Astrocyte (in vitro differentiated cells and primary cell): ENCODE results near the gene CDC34. TPM values are rescaled to one million over a fixed set of nuclear protein-coding genes. Genes with fewer than 3 reads are reported as not detected.
A peak's percentile ranks its signal among the peaks of the same experiment; 100 is the strongest.
"Not testable (repeated sequence)": the region's sequence is repeated elsewhere in the genome, so short reads cannot be mapped to it uniquely, and the experiment has no call there.

Experiments used
- DNase-seq: peaks from one replicate; pipeline ENCODE4 v3.0.0-alpha.2; 2010; ENCODE audit warnings: low read depth
- FAIRE-seq: peaks from 2 replicates; lab custom pipeline; 2011; peaks lifted over from hg19 to GRCh38; lab: Jason Lieb, UNC
- H2AFZ ChIP-seq: 2 replicates; pipeline ENCODE4 v1.6.0; 2012; ENCODE audit warnings: low read depth, low read length, inconsistent platforms
- H3K27ac ChIP-seq: 2 replicates; pipeline ENCODE4 v1.5.1; 2011; ENCODE audit warnings: low read depth, low read length, inconsistent platforms
- H3K27me3 ChIP-seq: 2 replicates; pipeline ENCODE4 v1.6.0; 2011; ENCODE audit warnings: low read length, inconsistent platforms; ENCODE audit not compliant: insufficient read depth
- H3K36me3 ChIP-seq: 2 replicates; pipeline ENCODE4 v1.5.1; 2011; ENCODE audit warnings: low read length, inconsistent platforms; ENCODE audit not compliant: insufficient read depth
- H3K4me1 ChIP-seq: 2 replicates; pipeline ENCODE4 v1.5.1; 2011; ENCODE audit warnings: low read length, inconsistent platforms; ENCODE audit not compliant: insufficient read depth
- H3K4me2 ChIP-seq: 2 replicates; pipeline ENCODE4 v1.6.0; 2012; ENCODE audit warnings: low read length, inconsistent platforms
- H3K4me3 ChIP-seq: 2 replicates; pipeline ENCODE4 v1.5.1; 2011; ENCODE audit warnings: low read depth, mild to moderate bottlenecking, low read length, inconsistent platforms; ENCODE audit not compliant: insufficient read depth
- H3K79me2 ChIP-seq: 2 replicates; pipeline ENCODE4 v1.6.0; 2012; ENCODE audit warnings: mild to moderate bottlenecking, low read length, inconsistent platforms; ENCODE audit not compliant: insufficient read depth
- H3K9ac ChIP-seq: 2 replicates; pipeline ENCODE4 v1.6.0; 2012; ENCODE audit warnings: mild to moderate bottlenecking, low read length, inconsistent platforms
- H3K9me3 ChIP-seq: 2 replicates; pipeline ENCODE4 v1.5.1; 2012; ENCODE audit warnings: low read depth, mild to moderate bottlenecking, low read length, inconsistent platforms; ENCODE audit not compliant: insufficient read depth
- H4K20me1 ChIP-seq: 2 replicates; pipeline ENCODE4 v1.6.0; 2012; ENCODE audit warnings: low read length, inconsistent platforms; ENCODE audit not compliant: insufficient read depth
- H3K27ac Mint-ChIP-seq: one replicate; pipeline ENCODE4 v1.8.0; 2021; ENCODE audit warnings: mild to moderate bottlenecking, mixed read lengths; ENCODE audit not compliant: unreplicated experiment
- H3K27me3 Mint-ChIP-seq: one replicate; pipeline ENCODE4 v1.8.0; 2021; ENCODE audit warnings: low read depth, mixed read lengths; ENCODE audit not compliant: unreplicated experiment
- H3K36me3 Mint-ChIP-seq: one replicate; pipeline ENCODE4 v1.8.0; 2021; ENCODE audit warnings: low read depth, mixed read lengths; ENCODE audit not compliant: unreplicated experiment
- H3K4me1 Mint-ChIP-seq: one replicate; pipeline ENCODE4 v1.8.0; 2021; ENCODE audit warnings: low read depth, mixed read lengths; ENCODE audit not compliant: unreplicated experiment
- H3K4me3 Mint-ChIP-seq: one replicate; pipeline ENCODE4 v1.8.0; 2021; ENCODE audit warnings: mild to moderate bottlenecking, moderate library complexity, mixed read lengths; ENCODE audit not compliant: unreplicated experiment
- H3K9me3 Mint-ChIP-seq: one replicate; pipeline ENCODE4 v1.8.0; 2021; ENCODE audit warnings: mild to moderate bottlenecking, mixed read lengths; ENCODE audit not compliant: unreplicated experiment
- EZH2 ChIP-seq: IDR thresholded peaks from 2 replicates; pipeline ENCODE4 v1.6.1; 2012; ENCODE audit warnings: mild to moderate bottlenecking, low read length, inconsistent platforms; ENCODE audit not compliant: insufficient read depth
- total RNA-seq: library from RNA; stranded (reverse); gene quantifications from 2 replicates; pipeline ENCODE4 v1.2.1, GENCODE V29; 2021
- TF ChIP-seq, protein P1 (sequence below): IDR thresholded peaks from 2 replicates; pipeline ENCODE4 v1.5.1; 2011; ENCODE audit warnings: low read depth, mild to moderate bottlenecking, inconsistent platforms, low read length, moderate library complexity; ENCODE audit not compliant: insufficient read depth

Gene CDC34
- total RNA-seq, 1 donor from 2014 or later, result 190 TPM

- DNase-seq (no peak), FAIRE-seq (no peak)
- H3K4me3 Mint-ChIP-seq, result peak overlapping the region; percentile 70
- peaks cover 27% of the 10 kb centered on the region for H3K79me2 ChIP-seq
- no peaks in the 10 kb centered on the region for H3K9me3 ChIP-seq
- H2AFZ ChIP-seq, result no peak overlapping the region
- no peak overlapping the region for H3K9ac ChIP-seq
- TF ChIP-seq, protein P1, sequence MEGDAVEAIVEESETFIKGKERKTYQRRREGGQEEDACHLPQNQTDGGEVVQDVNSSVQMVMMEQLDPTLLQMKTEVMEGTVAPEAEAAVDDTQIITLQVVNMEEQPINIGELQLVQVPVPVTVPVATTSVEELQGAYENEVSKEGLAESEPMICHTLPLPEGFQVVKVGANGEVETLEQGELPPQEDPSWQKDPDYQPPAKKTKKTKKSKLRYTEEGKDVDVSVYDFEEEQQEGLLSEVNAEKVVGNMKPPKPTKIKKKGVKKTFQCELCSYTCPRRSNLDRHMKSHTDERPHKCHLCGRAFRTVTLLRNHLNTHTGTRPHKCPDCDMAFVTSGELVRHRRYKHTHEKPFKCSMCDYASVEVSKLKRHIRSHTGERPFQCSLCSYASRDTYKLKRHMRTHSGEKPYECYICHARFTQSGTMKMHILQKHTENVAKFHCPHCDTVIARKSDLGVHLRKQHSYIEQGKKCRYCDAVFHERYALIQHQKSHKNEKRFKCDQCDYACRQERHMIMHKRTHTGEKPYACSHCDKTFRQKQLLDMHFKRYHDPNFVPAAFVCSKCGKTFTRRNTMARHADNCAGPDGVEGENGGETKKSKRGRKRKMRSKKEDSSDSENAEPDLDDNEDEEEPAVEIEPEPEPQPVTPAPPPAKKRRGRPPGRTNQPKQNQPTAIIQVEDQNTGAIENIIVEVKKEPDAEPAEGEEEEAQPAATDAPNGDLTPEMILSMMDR, result no peak
- no peak for TF ChIP-seq EZH2
- peaks cover 27% of the 10 kb centered on the region for H3K4me1 ChIP-seq
- H3K36me3 Mint-ChIP-seq, result peaks cover 8% of the 10 kb centered on the region
- no peak overlapping the region for H3K27ac ChIP-seq
- peaks cover 67% of the 10 kb centered on the region for H4K20me1 ChIP-seq
- no peak overlapping the region for H3K4me2 ChIP-seq
- peaks cover 5% of the 10 kb centered on the region for H3K36me3 ChIP-seq
- H3K4me1 Mint-ChIP-seq, result peaks cover 19% of the 10 kb centered on the region
- no peaks in the 10 kb centered on the region for H3K27me3 ChIP-seq
- H3K4me3 ChIP-seq, result no peak overlapping the region
- no peaks in the 10 kb centered on the region for H3K27me3 Mint-ChIP-seq
- no peak overlapping the region for H3K27ac Mint-ChIP-seq
- no peaks in the 10 kb centered on the region for H3K9me3 Mint-ChIP-seq
Measured at GRCh38 chr19:583968-584239, 52.3 kb downstream of the CDC34 start.

DNA sequence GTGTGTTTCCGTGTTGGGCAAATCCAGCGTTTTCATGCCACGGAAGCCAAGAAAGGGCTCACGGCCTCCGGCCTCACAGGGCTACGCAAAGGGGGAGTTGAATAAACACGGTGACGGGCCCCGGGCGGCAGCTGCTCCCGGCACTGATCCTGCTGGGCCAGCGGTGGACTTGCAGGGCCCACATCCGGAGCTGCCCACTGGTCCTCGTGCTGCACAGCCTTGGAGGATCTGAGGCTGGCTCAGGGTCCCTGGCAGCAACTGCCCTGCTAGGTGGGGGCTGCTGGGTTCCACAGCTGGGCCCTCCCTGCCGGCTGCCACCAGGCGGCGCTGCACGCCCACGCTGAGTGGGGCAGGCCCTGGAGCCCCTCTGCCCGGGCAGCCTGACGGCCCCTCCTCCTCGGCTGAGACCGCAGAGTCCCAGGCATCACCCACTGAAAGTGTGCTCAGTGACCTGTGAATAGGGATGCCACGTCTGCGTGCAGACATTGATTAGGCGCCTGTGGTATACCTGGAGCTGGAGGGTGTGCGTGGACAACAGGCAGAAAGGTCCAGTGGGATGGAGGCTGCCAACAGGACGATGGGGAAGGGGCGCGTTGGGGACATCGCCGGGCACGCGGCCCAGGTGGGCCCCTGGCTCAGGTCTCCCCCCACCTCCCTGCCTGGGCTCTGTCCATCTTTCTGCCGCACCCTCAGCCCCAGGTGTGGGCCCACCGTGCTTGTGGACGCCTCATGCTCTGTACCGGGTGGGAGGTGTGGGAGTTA is 52.9 kb downstream of the CDC34 start:
- Histone ChIP-seq H3K36me3 (peaks cover 5% of the 10 kb centered on the region), H3K27me3 (no peaks in the 10 kb centered on the region), H3K4me3 (no peak overlapping the region), H3K4me1 (peaks cover 31% of the 10 kb centered on the region), H3K9me3 (no peaks in the 10 kb centered on the region), H3K4me2 (no peak overlapping the region), H3K79me2 (peaks cover 22% of the 10 kb centered on the region), H3K9ac (no peak overlapping the region), H2AFZ (no peak overlapping the region), H4K20me1 (peaks cover 62% of the 10 kb centered on the region), H3K27ac (no peak overlapping the region)
- Mint-ChIP-seq H3K27me3 (peaks cover 2% of the 10 kb centered on the region), H3K27ac (no peak overlapping the region), H3K36me3 (peaks cover 8% of the 10 kb centered on the region), H3K4me1 (peaks cover 19% of the 10 kb centered on the region), H3K4me3 (peak overlapping the region; percentile 70), H3K9me3 (no peaks in the 10 kb centered on the region)
- FAIRE-seq (no peak), DNase-seq (no peak)
- TF ChIP-seq EZH2, result no peak
- TF ChIP-seq, protein P1, result peak; percentile 68

DNA sequence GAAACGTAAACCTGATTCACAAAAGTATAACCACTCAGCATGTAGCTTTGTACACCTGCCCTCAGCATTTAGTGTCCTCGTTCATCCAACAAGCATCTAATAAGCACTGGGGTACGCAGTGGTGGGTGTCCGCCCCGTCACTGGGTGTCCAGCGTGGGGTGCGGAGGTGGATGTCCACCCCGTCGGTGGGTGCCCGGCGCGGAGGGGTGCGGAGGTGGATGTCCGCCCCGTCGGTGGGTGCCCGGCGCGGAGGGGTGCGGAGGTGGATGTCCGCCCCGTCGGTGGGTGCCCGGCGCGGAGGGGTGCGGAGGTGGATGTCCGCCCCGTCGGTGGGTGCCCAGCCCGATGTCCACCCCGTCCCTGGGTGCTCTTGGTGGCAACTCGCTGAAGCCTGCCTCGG is 53.6 kb downstream of the CDC34 start:
- H3K9ac ChIP-seq, H3K27me3 ChIP-seq, H3K9me3 ChIP-seq, H3K27me3 Mint-ChIP-seq, H3K4me2 ChIP-seq, H3K36me3 Mint-ChIP-seq, DNase-seq, FAIRE-seq, H3K27ac Mint-ChIP-seq, H3K27ac ChIP-seq, H3K36me3 ChIP-seq, H3K4me3 ChIP-seq, H3K9me3 Mint-ChIP-seq, H2AFZ ChIP-seq, H3K4me3 Mint-ChIP-seq: not testable (repeated sequence)
- Histone ChIP-seq H4K20me1 (peaks cover 55% of the 10 kb centered on the region), H3K79me2 (peaks cover 15% of the 10 kb centered on the region), H3K4me1 (peaks cover 31% of the 10 kb centered on the region)
- H3K4me1 Mint-ChIP-seq, result peaks cover 19% of the 10 kb centered on the region
